DMS 273 treated with DMSO at 0.1 percent for 48 hours (cell line): Measurements from ENCODE around the gene RSPH10B.
"Not testable (repeated sequence)": the region's sequence is repeated elsewhere in the genome, so short reads cannot be mapped to it uniquely, and the experiment has no call there.

Source experiments
- DNase-seq: peaks from one replicate; lab custom pipeline; 2025; lab: John Stamatoyannopoulos, UW

RSPH10B gene

GRCh38 chr7:5926263-5926870, 44.1 kb downstream of the RSPH10B start:
- not testable (repeated sequence) for DNase-seq

DNA sequence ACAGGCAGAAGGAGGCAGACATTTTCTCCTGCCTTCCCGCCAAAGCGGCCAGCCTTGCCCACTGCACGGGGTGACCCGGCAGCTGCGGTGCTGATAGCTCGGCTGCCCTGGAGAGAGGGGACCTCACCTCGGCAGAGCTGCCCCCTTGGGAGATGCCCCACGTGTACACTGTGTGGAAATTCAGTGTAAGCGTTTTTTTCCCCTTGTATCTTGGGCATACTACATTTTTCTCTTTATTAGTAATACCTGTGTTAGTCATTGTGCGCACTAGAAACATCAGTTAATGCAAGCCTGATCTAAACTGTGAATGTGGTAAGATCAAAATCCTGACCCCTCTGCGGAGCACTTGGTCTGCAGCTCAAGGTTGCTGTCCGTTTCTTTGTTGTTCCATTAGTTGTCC, 45.9 kb downstream of the RSPH10B start:
- DNase-seq = not testable (repeated sequence)

- DNase-seq = not testable (repeated sequence)
Measured at GRCh38 chr7:5924180-5924579, 46.3 kb downstream of the RSPH10B start.

GRCh38 chr7:5916529-5916928, 54.0 kb downstream of the RSPH10B start:
- DNase-seq = not testable (repeated sequence)

DNA sequence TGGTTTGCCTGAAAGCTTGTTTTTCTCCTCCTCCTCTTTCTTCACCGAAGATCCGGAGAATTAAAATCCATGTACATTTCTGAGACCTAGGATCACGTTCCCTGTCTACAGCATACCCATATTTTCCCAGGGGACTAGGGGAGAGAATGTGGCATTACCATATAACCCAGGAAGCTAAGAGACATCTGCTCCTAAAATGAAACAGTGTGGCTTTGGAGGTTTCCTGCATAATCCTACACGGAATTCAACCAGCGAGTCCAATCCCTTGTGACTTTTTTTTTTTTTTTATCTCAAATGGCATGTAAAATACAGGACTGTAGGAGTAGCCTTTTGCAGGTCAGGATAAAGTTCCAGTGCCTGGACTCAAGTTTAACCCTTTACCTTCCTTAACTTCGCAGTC, 61.7 kb downstream of the RSPH10B start:
- not testable (repeated sequence) for DNase-seq

DNA sequence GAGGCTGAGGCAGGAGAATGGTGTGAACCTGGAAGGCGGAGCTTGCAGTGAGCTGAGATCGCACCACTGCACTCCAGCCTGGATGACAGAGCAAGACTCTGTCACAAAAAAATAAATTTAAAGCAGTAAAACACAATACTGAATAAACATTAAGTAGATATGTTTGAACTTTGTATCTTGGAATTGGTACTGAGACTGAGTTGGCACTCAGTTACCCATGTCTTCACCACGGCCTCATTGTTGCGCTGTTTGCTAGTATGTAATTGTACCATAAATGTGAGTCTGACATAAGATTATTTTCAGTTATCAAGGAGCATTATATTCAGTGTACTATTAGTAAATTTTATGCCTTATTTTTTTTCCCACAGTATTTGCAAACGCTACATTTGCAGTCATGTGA, 65.8 kb downstream of the RSPH10B start:
- DNase-seq = not testable (repeated sequence)

GRCh38 chr7:5903002-5903401, 67.5 kb downstream of the RSPH10B start:
- DNase-seq = not testable (repeated sequence)

DNA sequence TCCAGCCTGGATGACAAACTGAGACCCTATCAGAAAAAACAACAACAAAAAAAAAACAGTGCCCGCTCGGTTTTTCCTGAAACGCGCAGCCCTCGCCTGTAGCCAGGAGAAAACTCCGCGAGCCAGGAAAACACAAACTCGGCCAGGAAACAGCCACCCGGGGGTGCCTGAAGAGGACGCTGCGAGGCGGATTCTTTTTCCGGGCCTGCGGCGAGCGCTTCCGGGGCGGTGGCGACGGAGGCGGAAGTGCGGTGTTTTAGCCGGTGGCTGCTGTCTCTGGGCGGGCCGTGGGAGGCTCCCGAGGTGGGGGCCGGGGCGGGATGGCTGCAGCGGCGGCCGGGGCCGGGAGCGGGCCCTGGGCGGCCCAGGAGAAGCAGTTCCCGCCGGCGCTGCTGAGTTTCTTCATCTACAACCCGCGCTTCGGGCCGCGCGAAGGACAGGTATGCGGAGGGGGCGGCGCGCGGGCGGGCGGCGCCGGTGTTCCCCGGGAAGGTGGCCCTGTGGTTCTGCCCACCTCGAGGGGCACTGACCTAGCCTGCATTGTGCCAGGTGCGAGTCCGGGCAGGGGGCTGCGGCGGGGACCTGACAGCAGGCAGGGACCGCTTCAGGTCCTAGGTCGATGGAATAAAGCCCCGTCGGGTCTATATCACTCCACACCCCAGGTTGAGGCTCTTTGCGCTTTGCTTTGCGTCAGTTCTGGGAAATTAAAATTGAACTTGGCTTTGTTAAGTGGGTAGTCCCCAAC, 71.8 kb downstream of the RSPH10B start, which contains the start of gene CCZ1:
Gene CCZ1 (plus strand): TSS at position 254 of the 745 bp plus-strand sequence. CDS start 67 bp downstream, at position 321.
- not testable (repeated sequence) for DNase-seq

GRCh38 chr7:5897369-5897919, 73.0 kb downstream of the RSPH10B start:
- DNase-seq = not testable (repeated sequence)

DNA sequence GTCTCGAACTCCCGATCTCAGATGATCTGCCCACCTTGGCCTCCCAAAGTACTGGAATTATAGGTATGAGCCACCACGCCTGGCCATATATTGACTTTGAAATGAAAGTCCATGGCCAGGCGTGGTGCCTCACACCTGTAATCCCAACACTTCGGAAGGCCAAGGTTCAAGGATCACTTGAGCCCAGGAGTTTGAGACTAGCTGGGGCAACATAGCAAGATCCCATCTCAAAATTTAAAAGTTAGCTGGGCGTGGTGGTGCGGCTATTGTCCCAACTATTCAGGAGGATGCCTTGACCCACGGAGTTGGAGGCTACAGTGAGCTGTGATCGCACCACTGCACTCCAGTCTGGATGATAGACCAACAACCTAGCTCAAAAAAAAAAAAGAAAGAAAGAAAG, 78.0 kb downstream of the RSPH10B start:
- DNase-seq = no peak

GRCh38 chr7:5890244-5890643, 80.2 kb downstream of the RSPH10B start:
- DNase-seq = not testable (repeated sequence)

GRCh38 chr7:5888021-5888420, 82.5 kb downstream of the RSPH10B start:
- DNase-seq = not testable (repeated sequence)

DNA sequence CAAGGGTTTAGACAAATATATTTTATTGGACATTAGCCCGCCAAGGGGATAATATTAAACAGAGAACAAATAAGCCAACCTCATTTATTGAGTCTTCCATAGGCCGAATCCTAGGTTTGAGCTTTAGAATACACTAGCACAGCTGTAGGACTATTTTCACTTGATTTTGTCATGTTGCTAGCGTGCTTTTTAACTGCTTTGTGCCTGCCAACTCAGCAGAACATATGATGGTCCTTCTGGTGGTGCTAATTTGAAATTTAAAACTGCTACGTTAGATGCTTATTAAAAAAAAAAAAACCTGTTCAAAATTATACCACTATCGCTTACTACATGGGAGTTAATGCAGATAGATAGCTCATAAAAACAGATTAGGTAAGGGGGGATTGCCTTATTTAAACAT, 86.1 kb downstream of the RSPH10B start:
- DNase-seq = not testable (repeated sequence)

DNA sequence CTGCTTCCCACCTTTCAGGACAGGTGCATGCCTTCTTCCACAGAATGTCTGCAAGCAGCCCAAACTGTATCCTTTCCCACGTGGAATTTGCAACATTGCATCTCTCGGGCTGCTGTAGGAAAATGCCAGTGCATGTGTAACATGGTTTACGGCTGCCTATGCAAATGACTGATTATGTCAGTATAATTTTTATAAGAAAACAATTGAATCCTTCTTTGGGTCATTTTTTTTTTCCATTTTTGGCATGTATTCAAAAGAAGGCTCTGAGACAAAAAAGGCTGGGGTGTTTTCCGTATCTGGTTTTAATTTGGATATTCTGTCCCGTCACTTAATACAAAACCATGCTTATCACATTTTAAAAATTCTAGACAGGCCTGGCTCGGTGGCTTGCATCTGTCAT, 90.4 kb downstream of the RSPH10B start:
- DNase-seq = not testable (repeated sequence)

GRCh38 chr7:5879591-5879990, 90.9 kb downstream of the RSPH10B start:
- DNase-seq = not testable (repeated sequence)
